ENCODE results near the gene LHB. TPM values are rescaled to one million over a fixed set of nuclear protein-coding genes. Genes with fewer than 3 reads are reported as not detected.

The LHB gene
- total and polyA plus RNA-seq, 2 donors (not counting 3 experiments of a cell fraction or from before 2014, with no cell fraction given), result 1.3 TPM; not detected in 1

DNA sequence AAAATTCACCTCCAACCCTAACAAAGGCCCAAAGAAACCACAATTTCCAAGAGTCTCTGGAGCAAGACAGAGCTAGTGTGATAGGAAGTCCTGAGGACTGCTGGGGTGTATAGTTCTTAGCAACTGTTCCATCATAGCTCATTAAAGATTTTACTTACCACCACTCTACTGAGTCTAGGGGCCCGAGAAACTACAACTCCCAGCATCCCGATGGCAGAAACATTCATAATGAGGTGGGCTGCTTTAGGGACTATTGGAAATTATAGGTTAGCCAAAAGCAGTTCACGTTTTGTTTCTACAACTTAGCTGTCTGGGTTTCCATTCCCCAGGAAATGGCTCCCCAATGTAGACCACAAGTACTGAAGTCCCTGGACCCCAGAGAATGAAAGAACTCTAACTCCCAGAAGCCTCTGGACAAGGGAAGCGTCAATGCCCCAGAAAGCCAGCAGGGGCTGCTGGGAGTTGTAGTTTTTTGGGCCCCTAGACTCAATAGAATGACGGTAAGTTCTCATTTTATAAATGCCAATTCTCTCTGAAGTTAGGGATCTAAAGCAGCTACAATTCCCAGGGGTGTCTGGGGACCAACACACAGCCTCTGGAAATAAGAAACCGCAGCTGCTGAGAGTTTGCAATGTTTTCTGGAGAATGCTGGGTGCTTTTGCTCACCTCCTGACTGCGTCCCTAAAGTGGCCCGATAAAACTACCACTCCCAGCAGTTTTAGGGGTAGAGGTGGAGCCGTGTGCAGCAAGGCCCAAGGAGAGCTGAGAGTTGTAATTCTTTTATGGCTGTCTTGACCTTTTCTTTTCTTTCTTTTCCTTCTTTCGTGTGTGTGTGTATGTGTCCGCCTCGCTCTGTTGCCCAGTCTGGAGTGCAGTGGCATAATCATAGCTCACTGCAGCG is 40.7 kb downstream of the LHB start:
- POLR2A ChIA-PET, result interaction anchor here (0.6 to 0.8 kb wide), 2 partner anchors 17 to 103 kb away, joined by 3 to 7 read pairs; partner anchors contain the start of genes GYS1 and RUVBL2
- TF ChIP-seq, protein P1, sequence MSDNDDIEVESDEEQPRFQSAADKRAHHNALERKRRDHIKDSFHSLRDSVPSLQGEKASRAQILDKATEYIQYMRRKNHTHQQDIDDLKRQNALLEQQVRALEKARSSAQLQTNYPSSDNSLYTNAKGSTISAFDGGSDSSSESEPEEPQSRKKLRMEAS (IDR thresholded peaks at IDR 0.05; ENCODE audit: insufficient read depth, insufficient read length), result no peak
- no peak for TF ChIP-seq FOS (IDR thresholded peaks at IDR 0.05; ENCODE audit: borderline replicate concordance, insufficient read depth, low read length)
- TF ChIP-seq, protein P2, sequence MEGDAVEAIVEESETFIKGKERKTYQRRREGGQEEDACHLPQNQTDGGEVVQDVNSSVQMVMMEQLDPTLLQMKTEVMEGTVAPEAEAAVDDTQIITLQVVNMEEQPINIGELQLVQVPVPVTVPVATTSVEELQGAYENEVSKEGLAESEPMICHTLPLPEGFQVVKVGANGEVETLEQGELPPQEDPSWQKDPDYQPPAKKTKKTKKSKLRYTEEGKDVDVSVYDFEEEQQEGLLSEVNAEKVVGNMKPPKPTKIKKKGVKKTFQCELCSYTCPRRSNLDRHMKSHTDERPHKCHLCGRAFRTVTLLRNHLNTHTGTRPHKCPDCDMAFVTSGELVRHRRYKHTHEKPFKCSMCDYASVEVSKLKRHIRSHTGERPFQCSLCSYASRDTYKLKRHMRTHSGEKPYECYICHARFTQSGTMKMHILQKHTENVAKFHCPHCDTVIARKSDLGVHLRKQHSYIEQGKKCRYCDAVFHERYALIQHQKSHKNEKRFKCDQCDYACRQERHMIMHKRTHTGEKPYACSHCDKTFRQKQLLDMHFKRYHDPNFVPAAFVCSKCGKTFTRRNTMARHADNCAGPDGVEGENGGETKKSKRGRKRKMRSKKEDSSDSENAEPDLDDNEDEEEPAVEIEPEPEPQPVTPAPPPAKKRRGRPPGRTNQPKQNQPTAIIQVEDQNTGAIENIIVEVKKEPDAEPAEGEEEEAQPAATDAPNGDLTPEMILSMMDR (IDR thresholded peaks at IDR 0.05; ENCODE audit: extremely low read depth in 1 of 2, insufficient read depth in 1 of 2, low read depth in 1 of 2, low read length in 2 of 2), result peak in 1 of 2 donors; percentile 4

More for the DNA sequence above, 40.7 kb downstream of the LHB start:
- no peaks in the 10 kb centered on the region for H4K20me1 ChIP-seq (replicated peaks; ENCODE audit: control insufficient read depth, extremely low read depth, insufficient read depth, low read length)
- H3K4me1 ChIP-seq (ENCODE audit: control insufficient read depth, extremely low read depth, insufficient read depth, low read length), result no peaks in the 10 kb centered on the region
- no peak overlapping the region for H3K4me3 ChIP-seq (replicated peaks in 1 of 3; ENCODE audit: insufficient read depth in 1 of 3, low read depth in 1 of 3, low read length in 3 of 3)
- FAIRE-seq (peak; percentile 66), DNase-seq (ENCODE audit: low read depth, low spot score) (peak; percentile 49)
- intact Hi-C loops (cut with micrococcal nuclease), result no loop called here
- no peaks in the 10 kb centered on the region for H3K9me3 ChIP-seq (replicated peaks; ENCODE audit: control insufficient read depth, insufficient read depth, low read length)
- no peaks in the 10 kb centered on the region for H3K79me2 ChIP-seq (ENCODE audit: control insufficient read depth, insufficient read depth, low read length)
- H2AFZ ChIP-seq (ENCODE audit: low read depth, low read length), result no peak overlapping the region
- peaks cover 2 to 11% of the 10 kb centered on the region in 2 experiments for H3K36me3 ChIP-seq (ENCODE audit: control insufficient read depth in 2 of 2, extremely low read depth in 1 of 2, insufficient read depth in 2 of 2, low read length in 2 of 2)
- no peak overlapping the region for H3K9ac ChIP-seq (replicated peaks; ENCODE audit: extremely low read depth, insufficient read depth, low read length)
- dilution Hi-C loops (cut with MboI; ENCODE audit: extremely low pct_ligation_motif_present, low sequenced_read_pairs), result no loop called here
- no TSS peak for BruUV-seq (replicated peaks)
- CTCF ChIA-PET, result interaction anchor here (1.6 to 2.6 kb wide), 2 partner anchors 16 to 188 kb away, joined by 7 to 10 read pairs; no protein-coding TSS in a partner anchor
- H3K9me1 ChIP-seq (replicated peaks; ENCODE audit: control insufficient read depth, extremely low read depth, insufficient read depth, low read length), result no peaks in the 10 kb centered on the region
- H3K27ac ChIP-seq (ENCODE audit: insufficient read depth, low read depth, low read length), result no peak overlapping the region
- H3K4me2 ChIP-seq (ENCODE audit: insufficient read depth, low read length), result no peak overlapping the region
- H3K27me3 ChIP-seq (ENCODE audit: control insufficient read depth in 2 of 2, insufficient read depth in 2 of 2, low read length in 2 of 2), result no peaks in the 10 kb centered on the region
